GM12875 (cell line): ENCODE measurements around the gene FBN1.

ENCODE experiments used
- H3K4me3 ChIP-seq: one replicate; pipeline ENCODE4 v1.5.1; 2011; ENCODE audit warnings: low read depth, low read length, control low read depth
- TF ChIP-seq, protein P1 (sequence below): IDR thresholded peaks from 2 replicates; pipeline ENCODE4 v1.5.1; 2011; ENCODE audit warnings: low read depth, mild to moderate bottlenecking, control low read depth, inconsistent platforms, low read length, moderate library complexity, borderline replicate concordance; ENCODE audit not compliant: insufficient read depth

The FBN1 gene

GRCh38 chr15:48414015-48414414, 231.5 kb downstream of the FBN1 start:
- no peak overlapping the region for H3K4me3 ChIP-seq
- TF ChIP-seq, protein P1, sequence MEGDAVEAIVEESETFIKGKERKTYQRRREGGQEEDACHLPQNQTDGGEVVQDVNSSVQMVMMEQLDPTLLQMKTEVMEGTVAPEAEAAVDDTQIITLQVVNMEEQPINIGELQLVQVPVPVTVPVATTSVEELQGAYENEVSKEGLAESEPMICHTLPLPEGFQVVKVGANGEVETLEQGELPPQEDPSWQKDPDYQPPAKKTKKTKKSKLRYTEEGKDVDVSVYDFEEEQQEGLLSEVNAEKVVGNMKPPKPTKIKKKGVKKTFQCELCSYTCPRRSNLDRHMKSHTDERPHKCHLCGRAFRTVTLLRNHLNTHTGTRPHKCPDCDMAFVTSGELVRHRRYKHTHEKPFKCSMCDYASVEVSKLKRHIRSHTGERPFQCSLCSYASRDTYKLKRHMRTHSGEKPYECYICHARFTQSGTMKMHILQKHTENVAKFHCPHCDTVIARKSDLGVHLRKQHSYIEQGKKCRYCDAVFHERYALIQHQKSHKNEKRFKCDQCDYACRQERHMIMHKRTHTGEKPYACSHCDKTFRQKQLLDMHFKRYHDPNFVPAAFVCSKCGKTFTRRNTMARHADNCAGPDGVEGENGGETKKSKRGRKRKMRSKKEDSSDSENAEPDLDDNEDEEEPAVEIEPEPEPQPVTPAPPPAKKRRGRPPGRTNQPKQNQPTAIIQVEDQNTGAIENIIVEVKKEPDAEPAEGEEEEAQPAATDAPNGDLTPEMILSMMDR, result no peak

DNA sequence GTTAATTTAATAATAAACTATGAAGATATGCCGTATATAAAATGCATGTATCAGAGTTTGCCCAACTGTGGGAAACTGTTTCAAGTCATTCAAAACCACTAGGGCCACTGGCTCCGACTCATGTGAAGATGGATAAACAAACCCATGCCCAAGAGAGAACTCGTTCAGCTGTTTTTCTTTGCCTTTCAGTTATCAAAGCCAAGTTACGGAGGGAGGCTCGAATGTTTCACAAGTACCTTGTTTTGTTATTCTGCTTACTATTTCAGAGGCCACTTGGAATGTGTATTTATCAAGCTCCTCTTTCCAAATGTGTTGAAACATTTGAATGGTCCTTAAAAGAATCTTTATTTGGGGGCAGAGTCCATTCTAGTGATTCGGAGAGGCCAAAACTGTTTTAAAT, 232.2 kb downstream of the FBN1 start:
- TF ChIP-seq, protein P1, result no peak
- no peak overlapping the region for H3K4me3 ChIP-seq

DNA sequence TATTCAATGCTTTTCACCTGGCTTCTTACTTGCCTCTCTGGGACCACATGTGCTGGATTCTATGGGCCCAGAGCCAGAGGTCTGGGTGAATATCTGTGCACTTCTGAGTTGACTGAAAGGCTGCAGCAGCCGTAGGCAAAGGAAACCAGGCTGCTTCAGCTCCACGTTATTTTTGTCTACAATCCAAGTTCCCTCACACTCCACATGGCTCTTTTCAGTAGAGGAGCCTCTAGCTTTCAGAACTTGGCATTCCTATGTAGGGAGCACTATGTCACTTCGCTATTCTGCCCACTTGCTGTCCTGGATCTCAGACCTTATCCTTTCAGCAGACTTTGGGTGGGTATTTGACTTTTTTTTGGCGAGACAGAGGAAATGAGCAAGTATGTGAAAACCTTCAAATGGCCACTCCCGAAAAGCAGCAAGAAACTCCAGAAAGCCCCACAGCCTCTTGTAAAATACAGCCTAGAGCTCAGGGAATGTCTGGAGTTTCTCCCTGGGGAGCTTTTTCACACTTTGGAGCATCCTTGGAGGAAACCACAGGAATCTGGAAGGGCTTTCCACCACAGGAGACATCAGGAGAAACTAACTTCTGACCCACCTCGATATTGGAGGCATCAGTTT, 233.4 kb downstream of the FBN1 start:
- no peak overlapping the region for H3K4me3 ChIP-seq
- TF ChIP-seq, protein P1, result no peak

DNA sequence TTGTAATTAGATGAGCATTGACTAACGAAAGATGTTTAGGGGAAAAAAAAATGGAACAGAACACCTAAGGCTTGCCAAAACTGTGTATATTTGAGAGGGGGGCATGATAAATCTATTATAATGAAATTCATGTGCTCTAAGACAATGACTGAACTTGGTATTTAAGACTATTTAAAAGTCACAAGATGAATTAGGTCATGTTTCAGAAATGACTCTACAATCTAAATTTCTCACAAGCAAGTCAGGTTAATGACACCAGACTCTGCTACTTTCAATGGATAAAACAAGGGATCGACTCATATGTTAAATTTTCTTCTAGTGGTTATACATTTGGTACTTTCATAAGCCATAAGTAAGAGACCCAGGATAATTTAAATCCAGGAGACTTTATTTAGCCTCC, 235.9 kb downstream of the FBN1 start:
- TF ChIP-seq, protein P1, result no peak
- H3K4me3 ChIP-seq, result no peak overlapping the region

DNA sequence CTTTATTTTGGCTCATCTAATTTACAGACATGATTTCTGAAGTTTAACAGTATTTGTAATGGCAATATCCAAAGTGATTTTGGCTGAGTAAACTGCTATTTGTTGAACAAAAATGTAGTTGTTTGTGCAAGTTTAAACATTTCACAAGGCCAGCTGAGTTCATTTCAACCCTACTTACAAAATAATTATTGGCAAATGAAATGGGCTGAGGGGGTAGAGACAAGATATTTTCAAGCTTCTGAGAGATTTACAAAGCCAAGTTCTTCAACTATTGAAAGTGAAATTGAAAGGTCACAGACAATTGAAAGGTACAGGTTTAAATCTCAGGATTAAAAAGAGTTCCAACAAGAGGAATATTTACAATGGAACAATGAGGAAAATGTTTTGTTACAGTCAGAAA, 237.2 kb downstream of the FBN1 start:
- no peak overlapping the region for H3K4me3 ChIP-seq
- TF ChIP-seq, protein P1, result no peak

GRCh38 chr15:48407646-48408045, 237.9 kb downstream of the FBN1 start:
- TF ChIP-seq, protein P1, result no peak
- no peak overlapping the region for H3K4me3 ChIP-seq

GRCh38 chr15:48406911-48407310, 238.6 kb downstream of the FBN1 start:
- H3K4me3 ChIP-seq, result no peak overlapping the region

More at GRCh38 chr15:48406911-48407310, 238.6 kb downstream of the FBN1 start:
- TF ChIP-seq, protein P1, result peak; percentile 9; the same call in 1 of the 2 replicates
